Measurements from ENCODE around the gene MYH9. TPM values are rescaled to one million over a fixed set of nuclear protein-coding genes. Genes with fewer than 3 reads are reported as not detected.

MYH9 gene
- total RNA-seq, 1 experiment from 2014 or later = 414 TPM

DNA sequence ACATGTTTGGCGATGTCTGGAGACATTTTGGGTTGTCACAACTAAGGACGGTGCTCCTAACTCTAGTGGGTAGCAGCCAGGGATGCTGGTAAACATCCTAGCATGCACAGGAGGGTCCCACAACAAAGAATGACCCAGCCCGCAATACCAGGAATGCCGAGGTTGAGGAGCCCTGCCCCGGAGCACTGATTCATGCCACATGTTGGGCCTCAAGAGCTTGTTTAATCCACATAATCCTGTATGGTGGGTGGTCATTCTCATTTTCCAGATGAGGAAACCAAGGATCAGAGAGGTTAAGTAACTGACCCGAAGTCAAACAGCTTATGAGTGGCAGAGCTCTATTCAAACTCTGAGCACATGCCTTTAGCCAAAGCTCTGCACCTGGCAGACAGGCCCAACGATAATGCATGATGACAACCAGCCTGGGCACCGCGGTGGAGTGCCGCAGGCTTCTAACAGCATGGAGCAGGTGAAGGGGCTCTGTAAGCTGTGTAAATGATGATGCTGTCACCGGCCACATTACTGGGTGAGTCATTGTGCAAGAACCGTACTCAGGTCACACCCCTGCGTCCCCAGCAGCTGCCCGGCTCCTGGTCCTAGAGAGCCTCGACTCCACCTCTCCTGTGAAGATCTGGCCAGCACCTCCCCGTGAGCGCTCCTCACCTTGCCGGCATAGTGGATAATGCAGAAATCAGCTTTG, 76.2 kb downstream of the MYH9 start:
- in situ Hi-C loops (cut with HindIII; ENCODE audit: low pct_unique_long_range_greater_than_20kb, low sequenced_read_pairs) = no loop called here
- DNase-seq (ENCODE audit: low read depth) = peak; percentile 60

GRCh38 chr22:36308880-36309279, 78.9 kb downstream of the MYH9 start:
- no peak for DNase-seq (ENCODE audit: low read depth)
- in situ Hi-C loops (cut with HindIII; ENCODE audit: low pct_unique_long_range_greater_than_20kb, low sequenced_read_pairs) = no loop called here

- in situ Hi-C loops (cut with HindIII; ENCODE audit: low pct_unique_long_range_greater_than_20kb, low sequenced_read_pairs) = no loop called here
- no peak for DNase-seq (ENCODE audit: low read depth)
These were observed 81.5 kb downstream of the MYH9 start for GRCh38 chr22:36306227-36306626.

GRCh38 chr22:36305813-36306212, 82.0 kb downstream of the MYH9 start:
- no peak for DNase-seq (ENCODE audit: low read depth)
- in situ Hi-C loops (cut with HindIII; ENCODE audit: low pct_unique_long_range_greater_than_20kb, low sequenced_read_pairs) = no loop called here

GRCh38 chr22:36304429-36304828, 83.3 kb downstream of the MYH9 start:
- DNase-seq (ENCODE audit: low read depth) = peak; percentile 92
- in situ Hi-C loops (cut with HindIII; ENCODE audit: low pct_unique_long_range_greater_than_20kb, low sequenced_read_pairs) = loop anchor here (5.0 kb wide), 1 partner anchor 38 kb away; no protein-coding TSS in a partner anchor

GRCh38 chr22:36303874-36304273, 83.9 kb downstream of the MYH9 start:
- in situ Hi-C loops (cut with HindIII; ENCODE audit: low pct_unique_long_range_greater_than_20kb, low sequenced_read_pairs) = loop anchor here (5.0 kb wide), 1 partner anchor 38 kb away; no protein-coding TSS in a partner anchor
- DNase-seq (ENCODE audit: low read depth) = no peak

- in situ Hi-C loops (cut with HindIII; ENCODE audit: low pct_unique_long_range_greater_than_20kb, low sequenced_read_pairs) = loop anchor here (5.0 kb wide), 1 partner anchor 39 kb away; no protein-coding TSS in a partner anchor
- DNase-seq (ENCODE audit: low read depth) = no peak
These were observed 84.7 kb downstream of the MYH9 start for GRCh38 chr22:36303115-36303467.

DNA sequence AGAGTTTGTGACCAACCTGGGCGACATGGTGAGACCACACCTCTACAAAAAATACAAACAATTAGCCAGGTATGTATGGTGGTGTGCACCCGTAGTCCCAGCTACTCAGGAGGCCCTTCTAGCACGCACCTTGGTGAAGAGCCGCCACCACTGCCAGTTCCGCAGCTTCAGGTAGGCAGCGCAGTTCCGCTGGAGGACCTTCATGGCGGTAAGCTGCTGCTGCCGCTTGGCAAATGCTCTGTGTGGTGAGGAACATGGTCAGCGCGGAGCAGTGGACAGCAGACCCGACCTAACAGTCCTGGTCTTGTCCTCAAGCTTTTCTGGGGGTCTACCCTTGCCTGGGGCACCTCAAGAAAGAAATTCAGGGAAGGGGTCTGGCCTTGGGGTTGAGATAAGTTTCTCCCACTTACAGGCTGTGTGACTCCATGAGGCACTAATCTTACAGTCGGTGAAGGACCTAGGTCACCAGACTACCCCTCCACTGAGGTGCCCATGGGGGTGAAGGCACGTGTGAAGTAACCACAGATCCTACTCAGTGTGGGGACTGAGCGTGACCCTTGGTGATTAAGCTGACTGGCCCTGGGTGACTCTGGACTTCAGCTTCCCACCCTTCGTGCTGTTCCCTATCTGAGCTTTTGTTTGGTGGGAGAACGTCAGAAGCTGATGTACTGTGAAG, 85.2 kb downstream of the MYH9 start:
- in situ Hi-C loops (cut with HindIII; ENCODE audit: low pct_unique_long_range_greater_than_20kb, low sequenced_read_pairs) = loop anchor here (5.0 kb wide), 1 partner anchor 40 kb away; no protein-coding TSS in a partner anchor
- DNase-seq (ENCODE audit: low read depth) = no peak

DNA sequence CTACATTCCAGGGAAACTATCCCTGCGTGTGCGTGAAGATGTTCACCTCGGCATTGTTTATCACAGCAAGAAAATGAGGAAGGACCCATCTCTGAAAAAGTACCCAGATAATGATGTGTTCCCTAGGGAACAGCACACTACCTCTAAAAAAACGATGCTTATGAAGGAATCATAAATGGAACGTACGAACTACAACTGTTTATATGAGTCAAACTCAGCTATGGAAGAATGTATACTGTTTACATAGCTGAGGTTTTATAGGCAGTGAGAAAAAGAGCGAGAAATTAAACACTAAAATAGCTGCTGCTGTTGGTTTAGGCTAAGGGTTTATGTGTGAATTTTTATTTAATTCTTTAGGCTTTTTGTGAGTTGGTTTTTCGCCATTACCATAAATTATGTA, 85.9 kb downstream of the MYH9 start:
- no peak for DNase-seq (ENCODE audit: low read depth)
- in situ Hi-C loops (cut with HindIII; ENCODE audit: low pct_unique_long_range_greater_than_20kb, low sequenced_read_pairs) = loop anchor here (5.0 kb wide), 1 partner anchor 40 kb away; no protein-coding TSS in a partner anchor

- in situ Hi-C loops (cut with HindIII; ENCODE audit: low pct_unique_long_range_greater_than_20kb, low sequenced_read_pairs) = loop anchor here (5.0 kb wide), 1 partner anchor 41 kb away; no protein-coding TSS in a partner anchor
- peak; percentile 61 for DNase-seq (ENCODE audit: low read depth)
These were observed 86.4 kb downstream of the MYH9 start for GRCh38 chr22:36301384-36301828.

DNA sequence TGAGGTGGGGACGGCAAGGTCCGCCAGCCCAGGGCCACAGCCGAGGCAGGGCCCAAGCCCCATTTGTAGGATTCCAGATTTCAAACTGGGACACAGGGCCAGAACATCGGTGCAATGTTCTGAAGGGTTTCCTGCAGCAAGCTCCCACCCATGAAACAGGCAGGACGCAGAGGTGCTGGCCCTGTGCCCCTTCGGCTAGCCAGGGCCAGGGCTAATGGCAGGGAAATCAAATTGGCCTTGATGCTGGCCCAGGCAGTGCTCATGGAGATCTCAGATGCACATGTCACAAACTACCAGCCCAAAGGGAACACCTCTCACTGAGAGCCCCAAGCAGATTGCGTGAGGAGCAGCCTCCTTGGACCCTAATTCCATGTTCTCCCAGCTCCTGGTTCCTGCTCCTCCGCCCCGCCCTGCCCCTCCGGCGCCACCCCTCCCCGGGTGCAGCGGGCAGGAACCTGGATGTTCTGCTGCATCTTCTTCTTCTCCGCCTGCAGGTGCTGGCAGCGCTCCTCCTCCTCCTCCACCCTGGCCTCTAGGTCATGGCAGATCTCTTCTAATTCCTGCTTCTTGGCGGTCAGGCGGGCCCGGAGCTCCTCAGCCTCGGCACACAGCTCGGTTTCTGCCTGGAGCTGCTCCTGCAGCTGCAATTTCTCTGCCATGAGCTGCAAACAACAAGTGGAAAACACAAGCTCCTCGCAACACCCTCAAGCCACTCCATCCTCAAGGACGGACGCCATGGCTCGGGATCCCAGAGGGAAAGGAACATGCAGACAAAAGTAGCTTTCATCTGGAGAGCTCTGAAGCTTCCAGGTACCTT, 87.2 kb downstream of the MYH9 start:
- DNase-seq (ENCODE audit: low read depth) = no peak
- in situ Hi-C loops (cut with HindIII; ENCODE audit: low pct_unique_long_range_greater_than_20kb, low sequenced_read_pairs) = loop anchor here (5.0 kb wide), 1 partner anchor 42 kb away; no protein-coding TSS in a partner anchor

GRCh38 chr22:36299911-36300310, 87.9 kb downstream of the MYH9 start:
- no peak for DNase-seq (ENCODE audit: low read depth)
- in situ Hi-C loops (cut with HindIII; ENCODE audit: low pct_unique_long_range_greater_than_20kb, low sequenced_read_pairs) = loop anchor here (5.0 kb wide), 1 partner anchor 42 kb away; no protein-coding TSS in a partner anchor

GRCh38 chr22:36299295-36299694, 88.5 kb downstream of the MYH9 start:
- no peak for DNase-seq (ENCODE audit: low read depth)
- in situ Hi-C loops (cut with HindIII; ENCODE audit: low pct_unique_long_range_greater_than_20kb, low sequenced_read_pairs) = no loop called here

GRCh38 chr22:36298601-36299000, 89.2 kb downstream of the MYH9 start:
- DNase-seq (ENCODE audit: low read depth) = no peak
- in situ Hi-C loops (cut with HindIII; ENCODE audit: low pct_unique_long_range_greater_than_20kb, low sequenced_read_pairs) = no loop called here

GRCh38 chr22:36298118-36298517, 89.6 kb downstream of the MYH9 start:
- DNase-seq (ENCODE audit: low read depth) = no peak
- in situ Hi-C loops (cut with HindIII; ENCODE audit: low pct_unique_long_range_greater_than_20kb, low sequenced_read_pairs) = no loop called here

DNA sequence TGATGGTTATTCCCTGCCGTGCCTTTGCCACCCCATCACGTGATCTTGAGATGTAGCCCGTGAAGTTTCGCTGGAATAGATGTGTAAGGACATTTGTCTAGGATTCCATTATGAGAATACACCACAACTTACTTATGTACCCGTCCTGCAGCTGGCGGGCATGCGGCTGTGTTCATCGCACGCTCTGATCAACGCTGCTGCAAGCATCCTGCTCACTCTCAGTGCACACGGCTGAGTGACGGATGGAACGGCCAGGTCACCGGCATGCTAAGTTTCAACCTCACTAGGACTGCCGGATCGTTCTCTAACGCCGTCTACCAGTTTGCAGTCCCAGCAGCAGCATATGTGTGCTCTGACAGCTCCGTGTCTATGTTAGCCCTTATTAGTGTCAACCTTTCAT, 90.2 kb downstream of the MYH9 start:
- DNase-seq (ENCODE audit: low read depth) = no peak
- in situ Hi-C loops (cut with HindIII; ENCODE audit: low pct_unique_long_range_greater_than_20kb, low sequenced_read_pairs) = no loop called here

- DNase-seq (ENCODE audit: low read depth) = no peak
- in situ Hi-C loops (cut with HindIII; ENCODE audit: low pct_unique_long_range_greater_than_20kb, low sequenced_read_pairs) = no loop called here
These were observed 91.1 kb downstream of the MYH9 start for GRCh38 chr22:36296690-36297089.

DNA sequence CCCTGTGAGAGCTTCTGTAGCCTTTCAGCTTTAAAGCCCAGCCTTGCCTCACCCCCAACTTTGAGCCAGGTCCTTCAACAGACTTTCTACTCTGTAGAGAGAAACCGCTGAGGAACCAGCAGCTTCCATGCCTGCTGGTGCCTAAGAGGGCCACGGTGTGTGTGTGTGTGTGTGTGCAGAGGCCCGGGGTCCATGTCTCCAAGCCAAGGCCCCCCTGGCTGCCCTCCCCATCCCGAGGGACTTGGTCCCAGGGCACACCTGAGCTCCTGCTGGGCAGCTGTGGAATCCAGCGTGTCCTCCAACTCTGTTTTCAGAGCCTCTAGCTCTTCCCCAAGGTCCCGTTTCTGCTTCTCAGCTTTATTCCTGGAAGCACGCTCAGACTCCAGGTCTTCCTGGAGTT, 92.5 kb downstream of the MYH9 start:
- no peak for DNase-seq (ENCODE audit: low read depth)
- in situ Hi-C loops (cut with HindIII; ENCODE audit: low pct_unique_long_range_greater_than_20kb, low sequenced_read_pairs) = no loop called here

- in situ Hi-C loops (cut with HindIII; ENCODE audit: low pct_unique_long_range_greater_than_20kb, low sequenced_read_pairs) = no loop called here
- no peak for DNase-seq (ENCODE audit: low read depth)
These were observed 93.0 kb downstream of the MYH9 start for GRCh38 chr22:36294801-36295200.
